ENCODE results near the gene ABCA4. TPM values are rescaled to one million over a fixed set of nuclear protein-coding genes. Genes with fewer than 3 reads are reported as not detected.

Gene ABCA4
- total and polyA plus RNA-seq, 8 donors, result 0.83 to 2.7 (median 1.6) TPM

- ATAC-seq, result no peak
- intact Hi-C loops (cut with DNase I), result no loop called here
- H3K27ac ChIP-seq, result no peak overlapping the region
Measured at GRCh38 chr1:94113589-94114226, 7.2 kb downstream of the ABCA4 start.

GRCh38 chr1:94111879-94112278, 9.1 kb downstream of the ABCA4 start:
- intact Hi-C loops (cut with DNase I), result no loop called here
- no peak overlapping the region for H3K4me3 ChIP-seq
- H3K36me3 ChIP-seq, result no peaks in the 10 kb centered on the region
- H3K27me3 ChIP-seq, result peaks cover 0 to 45% of the 10 kb centered on the region in 2 donors
- DNase-seq, result no peak
- no peak overlapping the region for H3K27ac ChIP-seq
- no peaks in the 10 kb centered on the region for H3K4me1 ChIP-seq
- no peak for ATAC-seq
- H3K9me3 ChIP-seq, result no peaks in the 10 kb centered on the region
- no peak for TF ChIP-seq CTCF (IDR thresholded peaks at IDR 0.05)

More at GRCh38 chr1:94113589-94114226, 7.2 kb downstream of the ABCA4 start:
- Histone ChIP-seq H3K9me3 (no peaks in the 10 kb centered on the region), H3K27me3 (peaks cover 0 to 27% of the 10 kb centered on the region in 2 donors), H3K36me3 (no peaks in the 10 kb centered on the region), H3K4me3 (no peak overlapping the region), H3K4me1 (no peaks in the 10 kb centered on the region)
- DNase-seq, result no peak
- no peak for TF ChIP-seq CTCF (IDR thresholded peaks at IDR 0.05)

- H3K4me1 ChIP-seq, result no peaks in the 10 kb centered on the region
- H3K27ac ChIP-seq, result no peak overlapping the region
- no peaks in the 10 kb centered on the region for H3K9me3 ChIP-seq
- H3K36me3 ChIP-seq, result no peaks in the 10 kb centered on the region
- no peak overlapping the region for H3K4me3 ChIP-seq
- no peak for TF ChIP-seq CTCF (IDR thresholded peaks at IDR 0.05)
- H3K27me3 ChIP-seq, result peaks cover 0 to 51% of the 10 kb centered on the region in 2 donors
- no peak for DNase-seq
- ATAC-seq, result no peak
- intact Hi-C loops (cut with DNase I), result no loop called here
Measured at GRCh38 chr1:94110946-94111740, 9.8 kb downstream of the ABCA4 start.

- H3K4me3 ChIP-seq, result no peak overlapping the region
- TF ChIP-seq CTCF (IDR thresholded peaks at IDR 0.05), result no peak
- DNase-seq, result no peak
- no peak for ATAC-seq
- intact Hi-C loops (cut with DNase I), result no loop called here
- H3K9me3 ChIP-seq, result no peaks in the 10 kb centered on the region
- no peak overlapping the region for H3K27ac ChIP-seq
- H3K4me1 ChIP-seq, result no peaks in the 10 kb centered on the region
- H3K36me3 ChIP-seq, result no peaks in the 10 kb centered on the region
- peaks cover 0 to 60% of the 10 kb centered on the region in 2 donors for H3K27me3 ChIP-seq
Measured at GRCh38 chr1:94110021-94110761, 10.8 kb downstream of the ABCA4 start.

- H3K27ac ChIP-seq, result no peak overlapping the region
- H3K4me1 ChIP-seq, result no peaks in the 10 kb centered on the region
- DNase-seq (no peak), ATAC-seq (no peak)
- no peak overlapping the region for H3K4me3 ChIP-seq
- no peaks in the 10 kb centered on the region for H3K9me3 ChIP-seq
- intact Hi-C loops (cut with DNase I), result no loop called here
- H3K36me3 ChIP-seq, result no peaks in the 10 kb centered on the region
- peaks cover 0 to 68% of the 10 kb centered on the region in 2 donors for H3K27me3 ChIP-seq
- no peak for TF ChIP-seq CTCF (IDR thresholded peaks at IDR 0.05)
Measured at GRCh38 chr1:94109478-94109877, 11.5 kb downstream of the ABCA4 start.

All from left lung (tissue), 10 donors.